Measurements from ENCODE around the gene HSPA12B.

- no peak for TF ChIP-seq CTCF (IDR thresholded peaks at IDR 0.05)
- TF ChIP-seq ZFX (IDR thresholded peaks at IDR 0.05; ENCODE audit: borderline replicate concordance): no peak
Observed at GRCh38 chr20:3763671-3764601, 31.5 kb downstream of the HSPA12B start.

Measured in 22Rv1 (cell line).